ENCODE data around the gene RHOB. TPM values are rescaled to one million over a fixed set of nuclear protein-coding genes. Genes with fewer than 3 reads are reported as not detected.

The RHOB gene
- total RNA-seq, 1 donor from 2014 or later, result 16.1 TPM

GRCh38 chr2:20480913-20481312 lies 34.0 kb downstream of the RHOB start:
- Mint-ChIP-seq H3K27me3 (ENCODE audit: insufficient read depth, low read depth) (peaks cover 17% of the 10 kb centered on the region), H3K4me1 (peaks cover 23% of the 10 kb centered on the region), H3K27ac (no peak overlapping the region), H3K9me3 (peaks cover 10% of the 10 kb centered on the region), H3K4me3 (no peak overlapping the region), H3K36me3 (peaks cover 5% of the 10 kb centered on the region)
- Histone ChIP-seq H4K20me1 (ENCODE audit: low read depth) (no peaks in the 10 kb centered on the region), H3K9ac (no peak overlapping the region), H2AFZ (replicated peaks) (no peak overlapping the region), H3K4me2 (no peak overlapping the region), H3K36me3 (no peaks in the 10 kb centered on the region), H3K27ac (no peak overlapping the region), H3K9me3 (ENCODE audit: low read depth) (no peaks in the 10 kb centered on the region), H3K79me2 (ENCODE audit: low read depth) (no peaks in the 10 kb centered on the region), H3K4me3 (no peak overlapping the region), H3K27me3 (peaks cover 14% of the 10 kb centered on the region), H3F3A (ENCODE audit: low read depth) (no peaks in the 10 kb centered on the region), H3K4me1 (no peaks in the 10 kb centered on the region)
- TF ChIP-seq EZH2 (IDR thresholded peaks at IDR 0.05) (no peak), EZH2phosphoT487 (IDR thresholded peaks at IDR 0.05) (no peak), CTCF (IDR thresholded peaks at IDR 0.05) (no peak)
- no peak for DNase-seq (ENCODE audit: low spot score)

- H3K4me3 ChIP-seq, result no peak overlapping the region
- H3K4me3 Mint-ChIP-seq, result no peak overlapping the region
- no peak overlapping the region for H3K9ac ChIP-seq
- H3K79me2 ChIP-seq (ENCODE audit: low read depth), result no peaks in the 10 kb centered on the region
- no peak overlapping the region for H3K4me2 ChIP-seq
- no peaks in the 10 kb centered on the region for H3K36me3 ChIP-seq
- H3K27me3 Mint-ChIP-seq (ENCODE audit: insufficient read depth, low read depth), result peaks cover 19% of the 10 kb centered on the region
- TF ChIP-seq EZH2 (IDR thresholded peaks at IDR 0.05) (no peak), EZH2phosphoT487 (IDR thresholded peaks at IDR 0.05) (no peak), CTCF (IDR thresholded peaks at IDR 0.05) (no peak)
- no peaks in the 10 kb centered on the region for H4K20me1 ChIP-seq (ENCODE audit: low read depth)
- H3K9me3 ChIP-seq (ENCODE audit: low read depth), result no peaks in the 10 kb centered on the region
- H3K27me3 ChIP-seq, result peaks cover 14% of the 10 kb centered on the region
- peaks cover 8% of the 10 kb centered on the region for H3F3A ChIP-seq (ENCODE audit: low read depth)
- no peak overlapping the region for H3K27ac ChIP-seq
- H3K4me1 ChIP-seq, result peaks cover 5% of the 10 kb centered on the region
- H3K4me1 Mint-ChIP-seq, result peaks cover 28% of the 10 kb centered on the region
- H2AFZ ChIP-seq (replicated peaks), result no peak overlapping the region
- H3K36me3 Mint-ChIP-seq, result peaks cover 5% of the 10 kb centered on the region
- no peak overlapping the region for H3K27ac Mint-ChIP-seq
- no peak for DNase-seq (ENCODE audit: low spot score)
- H3K9me3 Mint-ChIP-seq, result peaks cover 10% of the 10 kb centered on the region
These were observed 35.0 kb downstream of the RHOB start for GRCh38 chr2:20481798-20482405.

- no peak overlapping the region for H3K4me3 Mint-ChIP-seq
- TF ChIP-seq EZH2phosphoT487 (IDR thresholded peaks at IDR 0.05) (no peak), EZH2 (IDR thresholded peaks at IDR 0.05) (no peak), CTCF (IDR thresholded peaks at IDR 0.05) (no peak)
- H3K27ac ChIP-seq, result no peak overlapping the region
- H3K4me3 ChIP-seq, result no peak overlapping the region
- no peak for DNase-seq (ENCODE audit: low spot score)
- no peaks in the 10 kb centered on the region for H3K36me3 ChIP-seq
- no peak overlapping the region for H3K27ac Mint-ChIP-seq
- no peaks in the 10 kb centered on the region for H3K9me3 ChIP-seq (ENCODE audit: low read depth)
- H3K4me2 ChIP-seq, result no peak overlapping the region
- no peaks in the 10 kb centered on the region for H4K20me1 ChIP-seq (ENCODE audit: low read depth)
- peaks cover 10% of the 10 kb centered on the region for H3K9me3 Mint-ChIP-seq
- H2AFZ ChIP-seq (replicated peaks), result no peak overlapping the region
- peaks cover 5% of the 10 kb centered on the region for H3K36me3 Mint-ChIP-seq
- peaks cover 16% of the 10 kb centered on the region for H3F3A ChIP-seq (ENCODE audit: low read depth)
- peaks cover 15% of the 10 kb centered on the region for H3K27me3 Mint-ChIP-seq (ENCODE audit: insufficient read depth, low read depth)
- no peaks in the 10 kb centered on the region for H3K79me2 ChIP-seq (ENCODE audit: low read depth)
- H3K4me1 Mint-ChIP-seq, result peaks cover 36% of the 10 kb centered on the region
- no peak overlapping the region for H3K9ac ChIP-seq
- H3K4me1 ChIP-seq, result peaks cover 13% of the 10 kb centered on the region
- H3K27me3 ChIP-seq, result peaks cover 14% of the 10 kb centered on the region
These were observed 35.9 kb downstream of the RHOB start for GRCh38 chr2:20482725-20483124.
